HG02642 (cell line): ENCODE measurements around the gene HARS1.
A peak's percentile ranks its signal among the peaks of the same experiment; 100 is the strongest.
"Not testable (repeated sequence)": the region's sequence is repeated elsewhere in the genome, so short reads cannot be mapped to it uniquely, and the experiment has no call there.

ENCODE experiments used
- ATAC-seq: cut with Tn5 transposase; IDR thresholded peaks from one replicate; pipeline ENCODE4 v1.9.1; 2021; ENCODE audit warnings: mild to moderate bottlenecking; ENCODE audit not compliant: unreplicated experiment, poor library complexity

The HARS1 gene

GRCh38 chr5:140690941-140691924 is at the start of gene HARS1, which contains the start of gene HARS2:
Gene HARS1, minus strand, starts transcription at chr5:140691370. Its CDS starts 66 bp downstream, at chr5:140691304.
Gene HARS2, plus strand, starts transcription at chr5:140691455. Its CDS starts 194 bp downstream, at chr5:140691649.
- peak; percentile 97 for ATAC-seq

GRCh38 chr5:140737486-140737885 is 46.3 kb upstream of the HARS1 start:
- ATAC-seq, result no peak

DNA sequence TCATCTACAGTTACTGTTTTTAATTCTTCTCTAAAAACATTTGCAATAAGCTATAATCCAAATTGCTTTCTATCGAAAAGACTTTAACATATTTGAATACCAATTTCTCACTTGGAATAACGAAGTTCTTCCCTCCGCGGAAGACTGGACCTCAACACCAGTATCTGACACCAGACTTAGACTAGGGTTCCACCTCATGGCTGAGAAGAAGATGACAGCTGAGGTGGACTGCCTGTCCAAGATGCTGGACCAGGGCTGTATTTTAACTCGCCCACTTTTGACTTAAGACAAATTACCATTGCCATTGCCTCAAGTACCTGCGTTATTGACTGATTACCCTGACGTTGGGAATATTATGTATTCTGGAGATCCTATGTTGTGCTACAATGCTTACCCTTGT is 43.2 kb upstream of the HARS1 start:
- no peak for ATAC-seq

- ATAC-seq, result no peak
Measured at GRCh38 chr5:140733098-140733497, 41.9 kb upstream of the HARS1 start.

- ATAC-seq, result peak; percentile 89
Measured at GRCh38 chr5:140725799-140726471, 34.8 kb upstream of the HARS1 start.

GRCh38 chr5:140721395-140721794 is 30.2 kb upstream of the HARS1 start:
- ATAC-seq, result not testable (repeated sequence)

- ATAC-seq, result not testable (repeated sequence)
Measured at GRCh38 chr5:140720738-140721137, 29.6 kb upstream of the HARS1 start.

- no peak for ATAC-seq
Measured at GRCh38 chr5:140718266-140718592, 27.1 kb upstream of the HARS1 start.

DNA sequence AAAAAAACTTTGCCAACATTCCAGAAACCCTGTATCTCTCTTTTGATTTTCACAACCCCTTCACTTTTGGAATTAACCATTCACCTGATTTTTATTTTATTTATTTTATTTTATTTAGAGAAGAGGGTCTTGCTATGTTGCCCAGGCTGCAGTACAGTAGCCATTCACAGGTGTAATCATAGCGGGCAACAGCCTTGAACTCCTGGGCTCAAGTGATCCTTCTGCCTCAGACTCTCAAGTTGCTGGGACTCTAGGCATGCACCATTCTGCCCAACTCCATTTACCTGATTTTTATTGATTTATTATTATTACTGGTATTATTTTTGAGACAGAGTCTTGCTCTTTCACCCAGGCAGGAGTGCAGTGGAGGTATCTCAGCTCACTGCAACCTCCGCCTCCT is 25.1 kb upstream of the HARS1 start:
- ATAC-seq, result not testable (repeated sequence)

DNA sequence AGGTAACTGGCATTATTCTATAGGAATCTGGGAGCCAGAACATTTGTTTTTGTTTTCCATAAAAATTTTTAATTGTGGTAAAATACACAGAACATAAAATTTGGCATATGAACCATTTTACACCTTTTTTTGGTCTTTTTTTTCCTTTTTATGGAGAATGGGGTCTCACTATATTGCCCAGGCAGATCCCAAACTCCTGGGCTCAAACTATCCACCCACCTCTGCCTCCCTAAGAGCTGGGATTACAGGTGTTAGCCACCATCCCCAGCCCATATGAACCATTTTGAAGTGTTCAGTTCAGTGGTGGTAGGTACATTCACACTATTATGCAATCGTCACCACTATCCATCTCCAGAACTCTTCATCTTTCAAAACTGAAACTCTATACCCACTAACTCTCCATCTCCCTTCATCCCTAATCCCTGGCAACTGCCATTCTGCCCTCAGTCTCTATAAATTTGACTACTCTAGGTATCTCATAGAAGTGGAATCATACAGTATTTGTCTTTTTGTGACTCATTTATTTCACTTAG is 22.5 kb upstream of the HARS1 start:
- no peak for ATAC-seq

- ATAC-seq, result no peak
Measured at GRCh38 chr5:140711794-140712193, 20.6 kb upstream of the HARS1 start.

GRCh38 chr5:140710899-140711552 is 19.9 kb upstream of the HARS1 start:
- ATAC-seq, result peak; percentile 88

GRCh38 chr5:140708787-140709186 is 17.6 kb upstream of the HARS1 start:
- ATAC-seq, result not testable (repeated sequence)

- no peak for ATAC-seq
Measured at GRCh38 chr5:140707812-140708211, 16.6 kb upstream of the HARS1 start.

GRCh38 chr5:140700177-140701144 is 9.3 kb upstream of the HARS1 start, which contains the start of gene ZMAT2:
Gene ZMAT2, plus strand, starts transcription at chr5:140700447. Its CDS starts 14 bp downstream, at chr5:140700461.
- peak; percentile 96 for ATAC-seq

DNA sequence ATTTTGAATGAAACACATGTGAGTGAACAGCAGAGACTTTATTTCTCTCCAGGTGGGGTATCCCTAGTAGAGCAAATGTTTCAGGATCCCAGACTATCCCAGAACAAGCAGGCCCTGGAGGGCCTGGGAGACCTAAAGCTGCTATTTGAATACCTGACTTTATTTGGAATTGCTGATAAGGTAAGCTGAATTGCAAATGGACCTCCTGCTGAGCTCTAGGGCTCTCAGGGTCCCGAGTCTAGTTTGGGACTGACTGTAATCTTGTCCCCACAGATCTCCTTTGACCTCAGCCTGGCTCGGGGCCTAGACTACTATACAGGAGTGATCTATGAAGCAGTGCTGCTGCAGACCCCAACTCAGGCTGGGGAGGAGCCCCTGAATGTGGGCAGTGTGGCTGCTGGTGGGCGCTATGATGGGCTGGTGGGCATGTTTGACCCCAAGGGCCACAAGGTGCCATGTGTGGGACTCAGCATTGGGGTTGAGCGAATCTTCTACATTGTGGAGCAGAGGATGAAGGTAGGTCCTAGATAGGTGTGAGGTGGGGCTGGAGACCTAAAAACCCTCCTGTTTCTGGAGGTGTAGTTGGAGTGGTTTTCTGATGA is 5.8 kb upstream of the HARS1 start:
- no peak for ATAC-seq

GRCh38 chr5:140694276-140694675 is 3.1 kb upstream of the HARS1 start:
- no peak for ATAC-seq

- ATAC-seq, result peak; percentile 2
Measured at GRCh38 chr5:140690376-140690932, 716 bp downstream of the HARS1 start.

DNA sequence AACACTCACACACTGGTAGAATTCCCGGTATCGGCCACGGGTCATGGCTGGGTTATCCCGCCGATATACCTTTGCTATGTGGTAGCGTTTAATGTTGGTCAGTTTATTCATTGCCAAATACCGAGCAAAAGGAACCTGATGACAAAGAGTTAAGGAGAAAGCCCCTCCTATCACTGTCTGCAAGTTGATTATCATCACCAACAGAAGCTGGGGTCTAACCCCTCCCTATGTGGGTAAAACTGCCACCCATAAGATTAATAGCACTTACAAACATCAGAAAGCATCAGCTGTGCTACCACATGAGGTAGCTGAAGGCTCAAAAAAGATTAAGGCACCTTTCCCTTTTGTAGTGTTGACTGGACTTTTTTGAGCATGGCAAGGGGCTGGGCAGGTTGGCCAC is 12.2 kb downstream of the HARS1 start:
- ATAC-seq, result no peak
